GM21825 (cell line): Measurements from ENCODE around the gene GLYR1.

ENCODE experiments used
- ATAC-seq: cut with Tn5 transposase; IDR thresholded peaks from one replicate; pipeline ENCODE4 v1.9.1; 2021; ENCODE audit warnings: mild to moderate bottlenecking, moderate library complexity; ENCODE audit not compliant: unreplicated experiment

GLYR1 gene

DNA sequence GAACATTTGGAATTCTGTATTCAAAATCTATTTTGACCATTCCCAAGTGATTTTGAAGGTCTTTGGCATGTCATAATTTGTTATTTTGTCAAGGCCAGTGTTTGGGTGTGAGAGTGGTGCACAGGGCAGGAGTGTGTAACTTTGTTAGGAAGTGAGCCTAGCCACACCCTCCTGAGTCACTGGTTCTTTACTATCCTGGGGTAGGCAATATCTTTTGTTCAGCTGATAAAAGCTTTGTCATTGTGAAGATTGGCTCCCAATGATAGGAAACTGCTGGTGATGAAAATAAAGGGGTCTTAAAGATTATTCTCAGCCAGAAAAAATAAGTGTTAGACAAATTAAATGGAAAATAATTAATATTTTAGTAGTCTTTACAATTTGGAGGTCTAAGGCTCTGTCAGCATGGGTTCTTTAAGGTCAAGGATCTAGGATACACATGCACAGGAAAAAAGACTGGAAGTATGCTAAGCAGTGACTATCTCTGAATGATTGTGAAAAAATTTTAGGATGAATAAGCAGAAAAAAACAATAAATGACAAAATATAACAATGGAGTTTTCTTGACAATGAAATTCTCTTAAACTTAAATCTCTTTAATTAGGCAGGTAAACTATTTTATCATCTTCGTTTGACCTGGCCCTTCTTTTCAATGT is 5.3 kb upstream of the GLYR1 start:
- no peak for ATAC-seq

DNA sequence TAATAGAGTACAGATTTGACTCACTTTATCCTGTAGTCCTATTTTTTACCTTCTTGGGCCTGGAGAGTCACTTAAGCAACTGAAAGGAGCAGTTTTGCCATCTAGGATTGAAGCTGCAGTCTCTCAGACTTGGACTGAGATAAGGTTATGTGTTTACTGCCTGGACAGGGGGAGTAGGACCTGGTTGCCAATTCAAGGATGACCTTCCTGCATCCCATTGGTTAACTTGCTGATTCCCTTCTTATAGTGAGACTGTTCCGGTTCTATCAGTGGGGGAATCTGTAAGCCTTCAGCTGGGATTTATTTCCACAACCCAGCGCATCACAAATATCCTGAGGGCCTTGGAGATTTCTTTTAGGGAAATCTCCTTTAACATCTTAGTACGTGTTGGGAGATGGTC is 3.1 kb upstream of the GLYR1 start:
- no peak for ATAC-seq

- peak; percentile 25 for ATAC-seq
These were observed 893 bp upstream of the GLYR1 start for GRCh38 chr16:4847774-4848587.

GRCh38 chr16:4846503-4846900 is 586 bp downstream of the GLYR1 start:
- ATAC-seq: peak; percentile 4

DNA sequence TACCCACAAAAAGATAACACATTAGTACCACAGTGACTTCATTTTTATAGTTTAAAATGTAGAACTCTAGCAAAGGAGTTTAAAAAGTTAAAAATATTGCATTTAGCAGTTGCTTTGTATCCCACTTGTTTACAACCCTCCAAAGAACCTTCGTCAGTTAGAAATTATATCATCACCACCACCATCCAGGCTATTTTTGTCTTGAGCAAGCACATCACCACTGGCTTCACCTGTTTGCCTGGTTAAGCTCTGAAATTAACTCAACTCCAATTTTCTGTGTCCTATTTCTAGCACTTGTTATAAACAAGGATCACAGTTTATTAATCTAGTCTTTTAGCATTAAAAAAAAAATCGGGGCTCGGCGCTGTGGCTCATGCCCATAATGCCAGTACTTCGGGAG is 6.1 kb downstream of the GLYR1 start:
- no peak for ATAC-seq

GRCh38 chr16:4839942-4840341 is 7.1 kb downstream of the GLYR1 start:
- ATAC-seq: no peak

DNA sequence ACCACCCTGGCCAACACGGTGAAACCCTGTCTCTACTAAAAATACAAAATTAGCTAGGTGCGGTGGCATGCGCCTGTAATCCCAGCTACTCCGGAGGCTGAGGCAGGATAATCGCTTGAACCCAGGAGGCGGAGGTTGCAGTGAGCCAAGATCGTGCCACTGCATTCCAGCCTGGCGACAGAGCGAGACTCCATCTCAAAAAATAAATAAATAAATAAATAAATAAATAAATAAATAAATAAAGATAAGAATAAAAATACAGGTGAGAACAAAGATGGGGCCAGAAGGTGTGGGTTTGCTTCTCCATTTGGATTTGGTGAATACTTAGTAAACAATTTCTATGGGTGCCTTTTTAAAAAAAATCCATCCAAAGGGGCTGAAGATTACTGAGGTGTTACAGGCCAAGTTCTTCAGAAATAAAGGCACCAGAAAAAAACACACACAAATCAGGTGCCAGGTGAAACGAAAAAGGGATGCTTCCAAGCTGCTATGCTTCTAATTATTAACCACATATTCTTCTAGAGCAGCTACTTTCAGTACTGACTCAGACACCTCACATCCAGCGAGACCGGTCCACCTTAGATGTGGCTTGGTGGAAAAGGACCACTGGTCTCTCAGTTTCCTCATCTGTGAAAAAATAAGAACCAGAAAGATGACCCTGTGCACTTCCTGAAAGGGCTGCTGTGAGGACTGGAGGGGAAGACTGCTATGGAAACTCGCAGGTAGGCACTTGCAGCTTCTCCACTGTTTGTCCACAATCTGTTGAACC is 9.2 kb downstream of the GLYR1 start:
- no peak for ATAC-seq

GRCh38 chr16:4836727-4837126 is 10.4 kb downstream of the GLYR1 start:
- ATAC-seq: no peak

DNA sequence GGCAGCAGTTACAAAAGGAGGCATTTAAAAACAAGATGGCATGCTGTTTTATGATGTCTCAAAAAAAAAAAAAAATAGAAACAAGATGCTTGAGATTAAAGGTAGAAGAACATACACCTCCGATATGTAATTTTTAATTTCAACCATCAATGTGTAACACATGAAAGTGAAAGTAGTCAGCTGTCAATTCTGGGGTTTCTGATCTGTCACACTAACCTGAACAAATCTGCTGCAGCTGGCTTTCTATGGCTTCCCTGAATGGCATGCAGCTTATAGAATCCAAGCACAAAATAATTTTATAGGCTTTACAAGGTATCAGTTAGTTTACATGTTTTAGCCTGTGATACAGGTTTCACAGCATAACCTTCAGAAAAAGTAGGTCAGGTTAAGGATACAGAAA is 13.5 kb downstream of the GLYR1 start:
- no peak for ATAC-seq

DNA sequence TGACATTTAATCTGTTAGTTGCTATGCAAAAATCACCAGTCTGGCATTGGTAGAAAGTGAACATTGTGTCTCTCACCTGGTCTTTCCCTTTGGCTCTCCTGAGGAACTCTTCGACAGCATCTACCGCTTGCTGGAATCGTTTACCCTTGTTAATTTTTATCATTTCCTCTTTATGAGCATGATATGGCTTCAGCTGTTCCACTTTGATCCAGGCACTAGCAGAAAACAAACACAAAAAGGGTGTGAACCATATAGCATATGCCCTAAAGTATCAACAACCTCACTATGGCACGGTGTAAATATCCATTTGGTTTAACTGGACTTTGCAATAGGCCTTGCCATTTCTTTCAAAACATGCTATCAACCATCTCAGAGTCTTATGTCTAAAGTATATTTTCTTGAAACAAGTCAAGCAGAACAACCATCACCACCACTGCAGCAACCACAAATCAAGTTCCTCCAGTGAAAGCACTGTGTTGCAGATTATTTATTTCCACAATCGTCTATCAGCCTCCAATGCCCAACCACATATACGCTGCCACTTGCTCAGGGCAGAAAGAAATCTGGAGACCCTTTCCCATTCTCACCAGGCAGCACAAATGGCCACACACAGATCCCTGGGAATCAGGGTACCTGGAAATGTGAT is 14.3 kb downstream of the GLYR1 start:
- ATAC-seq: no peak

GRCh38 chr16:4831616-4832015 is 15.5 kb downstream of the GLYR1 start:
- ATAC-seq: no peak

GRCh38 chr16:4830408-4830807 is 16.7 kb downstream of the GLYR1 start:
- ATAC-seq: no peak

- ATAC-seq: no peak
These were observed 18.3 kb downstream of the GLYR1 start for GRCh38 chr16:4828567-4829321.

- no peak for ATAC-seq
These were observed 20.1 kb downstream of the GLYR1 start for GRCh38 chr16:4826980-4827379.

- ATAC-seq: no peak
These were observed 20.6 kb downstream of the GLYR1 start for GRCh38 chr16:4826526-4826925.

DNA sequence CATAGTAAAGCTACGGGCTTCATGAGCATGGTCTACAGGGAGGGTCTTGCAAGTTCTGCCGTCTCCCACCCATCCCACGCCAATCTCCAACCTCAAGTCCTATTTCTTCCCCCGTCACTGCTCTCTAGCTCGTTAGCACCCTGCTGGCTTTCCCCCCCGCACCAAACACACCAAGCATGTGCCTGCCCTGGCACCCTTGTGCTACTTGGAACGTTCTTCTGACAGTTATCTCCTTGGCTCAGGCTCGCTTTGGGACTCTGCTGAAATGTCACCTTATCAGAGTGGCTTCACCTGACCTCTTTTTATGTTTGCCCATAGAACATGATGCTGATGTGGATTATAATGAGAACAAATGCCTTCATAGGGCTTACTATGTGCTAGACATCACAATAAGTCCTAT is 21.9 kb downstream of the GLYR1 start:
- no peak for ATAC-seq

GRCh38 chr16:4820652-4821051 is 26.4 kb downstream of the GLYR1 start:
- ATAC-seq: no peak

DNA sequence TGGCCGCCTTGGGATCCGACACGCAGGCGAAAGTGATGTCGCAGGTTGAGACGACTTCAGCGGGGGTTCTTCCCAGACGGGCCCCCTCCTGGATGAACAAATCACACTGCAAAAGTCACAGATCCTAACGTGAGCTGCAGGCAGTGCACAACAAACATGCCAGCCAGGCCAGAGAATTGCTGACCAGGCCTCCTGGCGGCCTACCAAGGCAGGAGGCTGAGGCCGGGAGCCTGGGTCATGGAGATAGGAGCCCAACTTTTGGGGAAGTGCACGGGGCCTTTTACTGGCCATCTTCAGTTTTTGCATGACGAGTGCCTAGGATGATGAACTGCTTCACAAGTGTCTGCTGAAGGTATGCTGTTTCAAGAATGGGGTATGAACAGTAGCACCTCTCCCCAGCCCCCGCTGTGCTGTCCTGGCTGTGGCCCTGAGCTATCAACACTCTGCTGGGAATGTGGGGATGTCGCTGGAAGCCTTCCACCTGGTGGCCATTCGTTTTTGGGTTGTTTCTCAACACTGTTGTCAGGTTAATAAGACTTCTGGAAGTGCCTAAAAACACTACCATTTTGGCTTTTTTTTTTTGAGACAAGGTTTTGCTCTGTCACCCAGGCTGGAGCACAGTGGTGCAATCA is 32.4 kb downstream of the GLYR1 start:
- no peak for ATAC-seq

DNA sequence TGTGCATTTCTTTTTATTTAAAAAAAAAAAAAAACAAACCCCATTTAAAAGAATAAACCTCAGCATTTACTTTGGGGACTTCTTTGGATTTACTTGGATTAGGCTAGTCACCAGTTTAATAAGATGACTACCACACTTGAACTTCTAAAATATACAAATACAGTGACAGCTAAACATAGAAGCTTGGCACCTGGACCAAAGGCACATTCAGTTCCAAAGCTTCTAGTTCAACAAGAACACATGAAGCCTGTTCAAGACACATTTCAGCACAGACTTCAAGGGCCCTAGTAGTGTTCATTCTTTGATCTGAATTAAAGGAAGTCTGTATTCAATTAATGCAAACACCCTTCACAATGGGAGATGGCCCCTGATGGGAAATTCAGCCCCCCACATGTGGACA is 33.0 kb downstream of the GLYR1 start:
- no peak for ATAC-seq
